ENCODE data around the gene FAM120A.
A peak's percentile ranks its signal among the peaks of the same experiment; 100 is the strongest.

The FAM120A gene

GRCh38 chr9:93458712-93459111, 7.2 kb downstream of the FAM120A start:
- Mint-ChIP-seq H3K4me1 (peaks cover 58% of the 10 kb centered on the region), H3K4me3 (no peak overlapping the region), H3K9me3 (no peaks in the 10 kb centered on the region), H3K27me3 (ENCODE audit: low read depth) (no peaks in the 10 kb centered on the region), H3K27ac (peak overlapping the region in 1 of 3 experiments; percentile 20), H3K36me3 (ENCODE audit: low read depth) (peaks cover 5% of the 10 kb centered on the region)
- TF ChIP-seq CTCF (IDR thresholded peaks at IDR 0.05; ENCODE audit: unreplicated experiment in 3 of 3), result no peak

GRCh38 chr9:93459432-93459847, 8.0 kb downstream of the FAM120A start:
- peaks cover 5% of the 10 kb centered on the region for H3K36me3 Mint-ChIP-seq (ENCODE audit: low read depth)
- no peaks in the 10 kb centered on the region for H3K9me3 Mint-ChIP-seq
- TF ChIP-seq CTCF (IDR thresholded peaks at IDR 0.05; ENCODE audit: unreplicated experiment in 3 of 3), result no peak
- H3K27ac Mint-ChIP-seq, result no peak overlapping the region
- no peaks in the 10 kb centered on the region for H3K27me3 Mint-ChIP-seq (ENCODE audit: low read depth)
- peaks cover 55% of the 10 kb centered on the region for H3K4me1 Mint-ChIP-seq
- H3K4me3 Mint-ChIP-seq, result no peak overlapping the region

GRCh38 chr9:93460689-93461413, 9.4 kb downstream of the FAM120A start:
- H3K27me3 Mint-ChIP-seq (ENCODE audit: low read depth), result no peaks in the 10 kb centered on the region
- no peaks in the 10 kb centered on the region for H3K9me3 Mint-ChIP-seq
- peaks cover 5% of the 10 kb centered on the region for H3K36me3 Mint-ChIP-seq (ENCODE audit: low read depth)
- H3K4me3 Mint-ChIP-seq, result no peak overlapping the region
- H3K27ac Mint-ChIP-seq, result no peak overlapping the region
- TF ChIP-seq CTCF (IDR thresholded peaks at IDR 0.05; ENCODE audit: unreplicated experiment in 3 of 3), result no peak
- peaks cover 59% of the 10 kb centered on the region for H3K4me1 Mint-ChIP-seq

- Mint-ChIP-seq H3K4me1 (peaks cover 60% of the 10 kb centered on the region), H3K9me3 (no peaks in the 10 kb centered on the region), H3K4me3 (no peak overlapping the region), H3K36me3 (ENCODE audit: low read depth) (peaks cover 5% of the 10 kb centered on the region), H3K27me3 (ENCODE audit: low read depth) (no peaks in the 10 kb centered on the region), H3K27ac (no peak overlapping the region)
- TF ChIP-seq CTCF (IDR thresholded peaks at IDR 0.05; ENCODE audit: unreplicated experiment in 3 of 3), result no peak
Measured at GRCh38 chr9:93461414-93461743, 9.9 kb downstream of the FAM120A start.

- H3K4me3 Mint-ChIP-seq, result no peak overlapping the region
- no peaks in the 10 kb centered on the region for H3K9me3 Mint-ChIP-seq
- peaks cover 62% of the 10 kb centered on the region for H3K4me1 Mint-ChIP-seq
- peaks cover 5% of the 10 kb centered on the region for H3K36me3 Mint-ChIP-seq (ENCODE audit: low read depth)
- no peak for TF ChIP-seq CTCF (IDR thresholded peaks at IDR 0.05; ENCODE audit: unreplicated experiment in 3 of 3)
- H3K27me3 Mint-ChIP-seq (ENCODE audit: low read depth), result no peaks in the 10 kb centered on the region
- no peak overlapping the region for H3K27ac Mint-ChIP-seq
Measured at GRCh38 chr9:93461821-93462220, 10.3 kb downstream of the FAM120A start.

GRCh38 chr9:93463638-93464248, 12.3 kb downstream of the FAM120A start:
- H3K4me1 Mint-ChIP-seq, result peaks cover 61% of the 10 kb centered on the region
- H3K9me3 Mint-ChIP-seq, result no peaks in the 10 kb centered on the region
- H3K27ac Mint-ChIP-seq, result no peak overlapping the region
- no peaks in the 10 kb centered on the region for H3K36me3 Mint-ChIP-seq (ENCODE audit: low read depth)
- H3K4me3 Mint-ChIP-seq, result no peak overlapping the region
- no peak for TF ChIP-seq CTCF (IDR thresholded peaks at IDR 0.05; ENCODE audit: unreplicated experiment in 3 of 3)
- no peaks in the 10 kb centered on the region for H3K27me3 Mint-ChIP-seq (ENCODE audit: low read depth)

All from nephron (organoid).